ENCODE data around the gene RAB3C. TPM values are rescaled to one million over a fixed set of nuclear protein-coding genes. Genes with fewer than 3 reads are reported as not detected.

The RAB3C gene
- total and polyA plus RNA-seq, 10 donors, result 0.06 to 2.0 (median 0.21) TPM; not detected in 2

DNA sequence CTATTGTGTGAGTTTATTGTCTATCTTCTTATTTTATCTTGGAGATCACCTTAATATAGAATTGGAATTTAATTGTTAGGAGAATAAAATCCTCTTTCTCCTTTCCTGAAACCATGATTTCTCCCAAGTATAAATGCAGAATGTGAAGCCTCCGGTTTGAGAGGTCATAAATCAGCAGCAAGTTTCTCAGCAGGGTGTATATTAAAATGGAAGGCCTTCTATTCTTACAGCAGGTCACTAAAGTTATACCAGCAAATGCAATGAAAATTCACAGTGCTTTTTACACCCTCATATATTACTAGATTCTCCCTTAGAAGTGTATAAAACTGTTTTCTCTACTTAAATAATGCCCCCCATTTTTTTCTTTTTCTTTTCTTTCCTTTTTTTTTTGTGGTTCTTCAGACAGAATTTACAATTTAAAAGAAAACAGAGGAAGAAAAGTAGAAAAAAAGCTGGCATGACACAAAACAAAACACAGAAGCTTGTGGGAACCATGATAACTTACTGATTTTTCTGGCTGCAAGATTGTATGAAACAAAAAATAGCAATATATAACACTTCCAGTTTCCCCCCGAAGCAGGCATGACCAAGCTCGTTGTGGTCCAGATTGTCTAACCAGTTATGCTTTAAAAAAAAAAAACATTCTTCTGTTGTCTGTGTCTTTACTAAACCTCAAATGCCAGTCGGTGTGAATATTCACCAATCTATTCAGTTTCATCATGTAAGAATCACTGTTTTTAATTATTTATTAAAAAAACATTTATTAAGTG, 211.2 kb downstream of the RAB3C start:
- 21 to 40% (median 32%) methylated on average over 4 of the region's 4 CpGs for WGBS, 5 donors
- no peaks in the 10 kb centered on the region for H3K36me3 ChIP-seq
- intact Hi-C loops (cut with DNase I; ENCODE audit: low total_unique reads), result no loop called here
- H3K4me3 ChIP-seq, result no peak overlapping the region
- H3K9me3 ChIP-seq, result no peaks in the 10 kb centered on the region
- no peaks in the 10 kb centered on the region for H3K4me1 ChIP-seq
- no peak overlapping the region for H3K27ac ChIP-seq
- no peak for DNase-seq
- TF ChIP-seq, protein P1, sequence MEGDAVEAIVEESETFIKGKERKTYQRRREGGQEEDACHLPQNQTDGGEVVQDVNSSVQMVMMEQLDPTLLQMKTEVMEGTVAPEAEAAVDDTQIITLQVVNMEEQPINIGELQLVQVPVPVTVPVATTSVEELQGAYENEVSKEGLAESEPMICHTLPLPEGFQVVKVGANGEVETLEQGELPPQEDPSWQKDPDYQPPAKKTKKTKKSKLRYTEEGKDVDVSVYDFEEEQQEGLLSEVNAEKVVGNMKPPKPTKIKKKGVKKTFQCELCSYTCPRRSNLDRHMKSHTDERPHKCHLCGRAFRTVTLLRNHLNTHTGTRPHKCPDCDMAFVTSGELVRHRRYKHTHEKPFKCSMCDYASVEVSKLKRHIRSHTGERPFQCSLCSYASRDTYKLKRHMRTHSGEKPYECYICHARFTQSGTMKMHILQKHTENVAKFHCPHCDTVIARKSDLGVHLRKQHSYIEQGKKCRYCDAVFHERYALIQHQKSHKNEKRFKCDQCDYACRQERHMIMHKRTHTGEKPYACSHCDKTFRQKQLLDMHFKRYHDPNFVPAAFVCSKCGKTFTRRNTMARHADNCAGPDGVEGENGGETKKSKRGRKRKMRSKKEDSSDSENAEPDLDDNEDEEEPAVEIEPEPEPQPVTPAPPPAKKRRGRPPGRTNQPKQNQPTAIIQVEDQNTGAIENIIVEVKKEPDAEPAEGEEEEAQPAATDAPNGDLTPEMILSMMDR (IDR thresholded peaks at IDR 0.05 in 8 of 11, conservative IDR thresholded peaks at IDR 0.05 in 3 of 11), result no peak
- no peak for TF ChIP-seq POLR2A (IDR thresholded peaks at IDR 0.05)
- TF ChIP-seq POLR2AphosphoS5 (IDR thresholded peaks at IDR 0.05), result no peak
- H3K27me3 ChIP-seq (replicated peaks in 1 of 7), result no peaks in the 10 kb centered on the region

DNA sequence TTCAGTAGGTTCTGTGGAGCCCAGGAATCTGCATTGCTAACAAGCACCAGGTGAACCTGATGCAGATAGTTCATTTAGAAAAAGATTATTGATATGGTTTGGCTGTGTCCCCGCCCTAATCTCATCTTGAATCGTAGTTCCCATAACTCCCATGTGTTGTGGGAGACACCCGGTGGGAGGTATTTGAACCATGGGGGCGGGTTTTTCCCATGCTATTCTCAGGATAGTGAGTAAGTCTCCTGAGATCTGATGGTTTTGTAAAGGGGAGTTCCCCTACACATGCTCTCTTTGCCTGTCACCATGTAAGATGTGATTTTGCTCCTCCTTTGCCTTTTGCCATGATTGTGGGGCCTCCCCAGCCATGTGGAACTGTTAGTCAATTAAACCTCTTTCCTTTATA, 212.0 kb downstream of the RAB3C start:
- Histone ChIP-seq H3K9me3 (no peaks in the 10 kb centered on the region), H3K4me1 (no peaks in the 10 kb centered on the region), H3K36me3 (no peaks in the 10 kb centered on the region), H3K27me3 (replicated peaks in 1 of 7) (no peaks in the 10 kb centered on the region), H3K27ac (no peak overlapping the region), H3K4me3 (no peak overlapping the region)
- TF ChIP-seq POLR2A (IDR thresholded peaks at IDR 0.05), result no peak
- TF ChIP-seq, protein P1 (IDR thresholded peaks at IDR 0.05 in 8 of 11, conservative IDR thresholded peaks at IDR 0.05 in 3 of 11), result no peak
- no peak for TF ChIP-seq POLR2AphosphoS5 (IDR thresholded peaks at IDR 0.05)
- DNase-seq, result no peak
- intact Hi-C loops (cut with DNase I; ENCODE audit: low total_unique reads), result no loop called here
- 63 to 88% (median 76%) methylated on average over 4 of the region's 4 CpGs for WGBS, 5 donors

DNA sequence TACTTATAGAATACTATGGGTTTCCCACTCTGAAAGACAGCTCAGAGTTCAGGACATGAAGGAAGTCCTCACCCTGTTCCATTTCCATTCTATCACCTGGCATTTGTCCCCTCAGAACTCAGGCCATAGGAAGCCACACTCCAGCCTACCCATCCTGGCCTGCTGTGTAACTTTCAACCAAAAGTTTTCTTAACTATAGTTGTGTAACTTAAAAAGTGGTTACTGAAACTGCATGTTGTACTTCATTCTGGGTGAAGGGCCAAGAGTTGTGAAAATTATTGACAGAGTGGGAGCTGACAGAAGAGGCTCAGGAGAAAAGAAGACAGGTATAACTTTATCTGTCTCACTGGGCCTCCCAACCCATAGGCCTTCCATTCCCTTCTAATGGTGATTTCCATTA, 212.5 kb downstream of the RAB3C start:
- intact Hi-C loops (cut with DNase I; ENCODE audit: low total_unique reads), result no loop called here
- TF ChIP-seq POLR2AphosphoS5 (IDR thresholded peaks at IDR 0.05), result no peak
- TF ChIP-seq, protein P1 (IDR thresholded peaks at IDR 0.05 in 8 of 11, conservative IDR thresholded peaks at IDR 0.05 in 3 of 11), result no peak
- Histone ChIP-seq H3K36me3 (no peaks in the 10 kb centered on the region), H3K9me3 (no peaks in the 10 kb centered on the region), H3K4me3 (no peak overlapping the region), H3K4me1 (no peaks in the 10 kb centered on the region), H3K27ac (no peak overlapping the region), H3K27me3 (replicated peaks in 1 of 7) (no peaks in the 10 kb centered on the region)
- no peak for DNase-seq

DNA sequence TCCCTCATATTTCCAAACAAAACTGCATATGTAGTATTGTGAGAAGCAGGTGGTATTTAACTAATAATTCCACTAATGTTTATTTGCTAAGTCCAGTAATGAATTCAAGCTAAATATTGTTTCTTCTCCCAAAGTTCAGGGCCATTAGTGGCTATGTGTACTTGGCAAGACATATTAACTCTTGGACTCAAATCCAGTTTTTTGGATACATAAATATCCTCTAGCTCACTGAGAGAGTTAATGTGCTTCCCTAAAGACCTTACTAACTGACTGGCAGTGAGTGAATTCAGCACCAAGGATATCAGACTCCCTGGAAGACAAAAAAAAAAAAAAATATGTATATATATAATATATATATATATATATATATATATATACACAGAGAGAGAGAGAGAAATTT, 214.1 kb downstream of the RAB3C start:
- Histone ChIP-seq H3K27me3 (replicated peaks in 1 of 7) (peaks cover 0 to 3% (median 0%) of the 10 kb centered on the region in 7 donors), H3K36me3 (no peaks in the 10 kb centered on the region), H3K27ac (no peak overlapping the region), H3K4me1 (no peaks in the 10 kb centered on the region), H3K9me3 (no peaks in the 10 kb centered on the region), H3K4me3 (no peak overlapping the region)
- DNase-seq, result no peak
- no peak for TF ChIP-seq POLR2A (IDR thresholded peaks at IDR 0.05)
- TF ChIP-seq, protein P1 (IDR thresholded peaks at IDR 0.05 in 8 of 11, conservative IDR thresholded peaks at IDR 0.05 in 3 of 11), result no peak
- TF ChIP-seq POLR2AphosphoS5 (IDR thresholded peaks at IDR 0.05), result no peak
- intact Hi-C loops (cut with DNase I; ENCODE audit: low total_unique reads), result no loop called here

All from spleen (tissue), 11 donors.